Right cardiac atrium (tissue), 5 donors: Measurements from ENCODE around the gene FMO4. TPM values are rescaled to one million over a fixed set of nuclear protein-coding genes. Genes with fewer than 3 reads are reported as not detected.
A peak's percentile ranks its signal among the peaks of the same experiment; 100 is the strongest.
"Not testable (repeated sequence)": the region's sequence is repeated elsewhere in the genome, so short reads cannot be mapped to it uniquely, and the experiment has no call there.

Source experiments
- ATAC-seq, 2 donors: fragments of 200-7000 bp; cut with Tn5 transposase; one replicate each; pipeline versions ENCODE4 v1.8.0 to v1.9.1; 2020; ENCODE audit warnings: moderate library complexity in 2 of 2, mild to moderate bottlenecking in 1 of 2
- DNase-seq, 3 donors: peaks; one replicate each; pipeline ENCODE4 v3.0.0-alpha.2; 2020
- H3K27ac ChIP-seq: one replicate; pipeline ENCODE4 v1.5.1; 2013; ENCODE audit warnings: mild to moderate bottlenecking, low read length, control low read depth, moderate library complexity
- H3K27me3 ChIP-seq: one replicate; pipeline ENCODE4 v1.6.1; 2013; ENCODE audit not compliant: control insufficient read depth, insufficient read depth
- H3K4me1 ChIP-seq: one replicate; pipeline ENCODE4 v1.6.1; 2013; ENCODE audit warnings: low read length; ENCODE audit not compliant: control insufficient read depth, insufficient read depth
- H3K4me3 ChIP-seq: one replicate; pipeline ENCODE4 v1.5.1; 2013; ENCODE audit warnings: low read length, control low read depth
- H3K9me3 ChIP-seq: one replicate; pipeline ENCODE4 v1.6.1; 2013; ENCODE audit warnings: low read length; ENCODE audit not compliant: control insufficient read depth
- WGBS: extraction: QIAGEN DNeasy Blood & Tissue Kit; methylation state at CpG from one replicate; pipeline ENCODE4 v1.1.7; 2013; 5-methylcytosine and 5-hydroxymethylcytosine counted together
- intact Hi-C, 4 donors: fragments of 100-400 bp; cut with DNase I; formaldehyde crosslinking; loops; one replicate each; pipeline versions ENCODE4 v1.11.0 to v1.14.0; 2022 to 2023
- polyA plus RNA-seq: library from polyadenylated mRNA; stranded (reverse); fragments of 200-250 nt; gene quantifications from one replicate; pipeline ENCODE4 v1.2.3, GENCODE V29; 2013
- total RNA-seq, 4 donors: library from RNA; stranded (reverse); fragmentation: NEBNext Ultra II Directional; extraction: Animal tissue kit (Norgen Biotek cat#: 25700); gene quantifications; one replicate each; pipeline ENCODE4 v1.2.1, GENCODE V29; 2021
- donor health status: healthy with polysubstance abuse.
- donor health status: DM: no; HTN: yes; CAD: no.
- donor health status: DM: no; HTN: no; CAD: no.
- donor health status: DM: no; HTN: yes; CAD: no; lungs with severe emphysema.
- donor health status: DM: yes; HTN: yes; CAD: no.

The FMO4 gene
- total and polyA plus RNA-seq, 5 donors: 2.8 to 6.3 (median 4.6) TPM

DNA sequence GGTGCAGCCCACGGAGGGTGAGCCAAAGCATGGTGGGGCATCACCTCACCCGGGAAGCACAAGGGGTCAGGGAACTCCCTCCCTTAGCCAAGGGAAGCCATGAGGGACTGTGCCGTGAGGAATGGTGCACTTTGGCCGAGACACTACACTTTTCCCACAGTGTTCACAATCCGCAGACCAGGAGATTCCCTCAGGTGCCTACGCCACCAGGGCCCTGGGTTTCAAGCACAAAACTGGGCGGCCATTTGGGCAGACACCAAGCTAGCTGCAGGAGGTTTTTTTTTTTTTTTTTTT lies 45.3 kb downstream of the FMO4 start:
- H3K4me3 ChIP-seq, H3K27ac ChIP-seq, H3K27me3 ChIP-seq, intact Hi-C loops, ATAC-seq, H3K9me3 ChIP-seq, DNase-seq, H3K4me1 ChIP-seq: not testable (repeated sequence)
- WGBS: 90% methylated on average over 7 of the region's 7 CpGs

- DNase-seq, H3K9me3 ChIP-seq, ATAC-seq, H3K4me1 ChIP-seq, intact Hi-C loops, H3K27ac ChIP-seq, H3K27me3 ChIP-seq, H3K4me3 ChIP-seq: not testable (repeated sequence)
- 66% methylated on average over 9 of the region's 9 CpGs for WGBS
Measured at GRCh38 chr1:171359731-171360527, 45.9 kb downstream of the FMO4 start.

DNA sequence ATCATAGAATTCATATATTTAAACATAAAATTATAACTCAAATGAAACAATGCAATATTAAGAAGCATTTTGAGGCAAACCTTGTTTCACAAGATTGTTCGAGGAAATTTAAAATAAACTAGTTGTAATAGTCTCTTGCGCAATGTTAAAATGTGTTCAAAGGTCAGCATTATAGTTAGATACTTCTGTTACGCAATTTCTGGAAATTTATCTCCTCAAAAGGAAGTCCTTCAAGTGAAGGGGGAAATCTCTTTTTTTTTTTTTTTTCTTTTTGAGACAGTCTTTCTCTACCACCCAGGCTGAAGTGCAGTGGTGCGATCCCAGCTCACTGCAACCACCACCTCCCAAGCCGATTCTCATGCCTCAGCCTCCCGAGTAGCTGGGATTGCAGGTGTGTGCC lies 52.1 kb downstream of the FMO4 start:
- no peak for ATAC-seq
- intact Hi-C loops: no loop called here
- H3K4me3 ChIP-seq: no peak overlapping the region

DNA sequence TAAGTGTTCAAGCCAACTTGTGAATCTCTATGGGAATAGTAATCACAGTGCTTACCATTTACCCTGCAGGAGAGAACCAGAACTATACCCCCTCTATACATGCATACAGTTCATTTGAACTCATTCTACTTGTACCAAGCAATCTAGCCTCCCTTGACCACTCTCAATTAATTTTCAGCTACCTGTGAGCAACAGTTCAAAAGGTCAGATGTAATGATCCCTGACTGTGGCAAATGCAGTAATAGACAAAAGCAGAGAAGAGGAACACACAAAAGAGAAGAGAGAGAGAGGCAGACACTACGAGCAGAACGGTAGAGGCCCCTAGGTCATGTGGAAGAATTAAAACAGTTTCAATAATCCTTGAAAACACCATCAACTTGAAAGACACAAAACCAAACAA lies 52.8 kb downstream of the FMO4 start:
- Histone ChIP-seq H3K27ac (no peak overlapping the region), H3K4me1 (no peaks in the 10 kb centered on the region), H3K4me3 (no peak overlapping the region), H3K9me3 (no peaks in the 10 kb centered on the region), H3K27me3 (no peaks in the 10 kb centered on the region)
- DNase-seq (no peak), ATAC-seq (no peak)
- intact Hi-C loops: no loop called here
- WGBS: 72% methylated on average over 2 of the region's 2 CpGs

More for the DNA sequence above, 52.1 kb downstream of the FMO4 start:
- no peaks in the 10 kb centered on the region for H3K9me3 ChIP-seq
- no peaks in the 10 kb centered on the region for H3K27me3 ChIP-seq
- H3K4me1 ChIP-seq: no peaks in the 10 kb centered on the region
- DNase-seq: peak in 1 of 3 donors; percentile 36
- WGBS: 84% methylated on average over 6 of the region's 6 CpGs
- no peak overlapping the region for H3K27ac ChIP-seq

GRCh38 chr1:171367436-171367835 lies 53.5 kb downstream of the FMO4 start:
- 91% methylated on average over 1 of the region's 1 CpG for WGBS
- no peak overlapping the region for H3K4me3 ChIP-seq
- intact Hi-C loops: no loop called here
- H3K4me1 ChIP-seq: no peaks in the 10 kb centered on the region
- no peaks in the 10 kb centered on the region for H3K27me3 ChIP-seq
- no peak for DNase-seq
- no peaks in the 10 kb centered on the region for H3K9me3 ChIP-seq
- ATAC-seq: no peak
- no peak overlapping the region for H3K27ac ChIP-seq

DNA sequence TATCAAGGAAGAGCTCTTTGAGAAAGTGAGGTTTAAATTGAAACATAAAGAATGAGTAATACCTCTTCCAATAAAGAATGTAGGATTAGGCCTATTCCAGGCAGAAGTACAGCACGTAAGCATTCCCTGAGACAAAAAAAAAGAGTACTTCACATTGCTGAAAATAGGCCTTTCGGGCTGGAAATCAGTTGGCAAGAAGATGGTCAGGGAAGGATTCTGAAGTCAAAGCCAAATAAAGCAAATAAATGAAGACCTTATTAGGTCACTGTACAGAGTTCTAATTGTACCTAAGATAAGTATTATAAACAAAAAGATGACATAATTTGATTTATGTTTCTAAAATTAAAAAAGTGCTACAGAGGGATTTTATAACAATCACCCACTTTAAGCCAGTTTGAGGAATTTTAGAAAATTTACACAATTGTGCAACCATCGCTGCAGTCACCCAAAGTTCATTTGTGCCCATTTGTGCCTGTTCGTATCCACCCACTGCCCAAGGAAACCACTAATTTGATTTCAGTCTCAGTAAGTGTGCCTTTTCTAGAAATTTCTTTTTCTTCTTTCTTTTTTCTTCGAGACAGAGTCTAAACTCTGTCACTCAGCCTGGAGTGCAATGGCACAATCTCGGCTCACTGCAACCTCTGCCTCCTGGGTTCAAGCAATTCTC lies 58.6 kb downstream of the FMO4 start:
- no peak for DNase-seq
- H3K9me3 ChIP-seq: no peaks in the 10 kb centered on the region
- 71% methylated on average over 6 of the region's 6 CpGs for WGBS
- no peaks in the 10 kb centered on the region for H3K4me1 ChIP-seq
- H3K27ac ChIP-seq: no peak overlapping the region
- H3K27me3 ChIP-seq: no peaks in the 10 kb centered on the region
- H3K4me3 ChIP-seq: no peak overlapping the region
- no peak for ATAC-seq
- intact Hi-C loops: no loop called here

- H3K4me1 ChIP-seq, H3K27me3 ChIP-seq, ATAC-seq, H3K4me3 ChIP-seq, DNase-seq, H3K9me3 ChIP-seq, H3K27ac ChIP-seq, intact Hi-C loops: not testable (repeated sequence)
- 81% methylated on average over 28 of the region's 32 CpGs for WGBS
Measured at GRCh38 chr1:171373357-171374122, 59.6 kb downstream of the FMO4 start.

DNA sequence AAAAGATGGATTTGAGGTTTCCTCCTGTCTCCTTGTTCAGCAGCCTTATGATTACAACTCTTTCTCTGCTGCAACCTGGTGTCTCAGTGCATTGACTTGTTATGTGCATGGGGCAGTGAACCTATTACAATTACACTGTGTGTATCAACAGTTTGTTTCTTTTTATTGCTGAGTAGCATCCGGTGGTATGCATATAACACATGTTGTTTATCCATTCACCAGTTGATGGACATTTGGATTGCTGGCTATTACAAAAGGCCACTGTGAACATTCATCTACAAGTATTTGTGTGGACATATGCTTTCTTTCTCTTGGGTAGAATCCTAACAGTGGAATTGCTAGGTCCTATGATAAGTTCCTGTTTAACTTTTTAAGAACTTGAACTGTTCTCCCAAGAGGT lies 65.9 kb downstream of the FMO4 start:
- intact Hi-C loops: no loop called here
- 77% methylated on average over 1 of the region's 1 CpG for WGBS
- DNase-seq (no peak), ATAC-seq (no peak)
- H3K4me1 ChIP-seq: no peaks in the 10 kb centered on the region
- no peak overlapping the region for H3K27ac ChIP-seq
- no peaks in the 10 kb centered on the region for H3K9me3 ChIP-seq
- no peaks in the 10 kb centered on the region for H3K27me3 ChIP-seq
- no peak overlapping the region for H3K4me3 ChIP-seq

- Histone ChIP-seq H3K27ac (no peak overlapping the region), H3K4me3 (no peak overlapping the region), H3K27me3 (no peaks in the 10 kb centered on the region), H3K9me3 (no peaks in the 10 kb centered on the region), H3K4me1 (no peaks in the 10 kb centered on the region)
- no peak for DNase-seq
- WGBS: 91% methylated on average over 11 of the region's 11 CpGs
- no peak for ATAC-seq
- intact Hi-C loops: no loop called here
Measured at GRCh38 chr1:171381866-171382210, 67.9 kb downstream of the FMO4 start.

GRCh38 chr1:171384496-171384895 lies 70.5 kb downstream of the FMO4 start:
- no peak overlapping the region for H3K4me3 ChIP-seq
- no peak for ATAC-seq
- DNase-seq: no peak
- no peak overlapping the region for H3K27ac ChIP-seq
- H3K4me1 ChIP-seq: no peaks in the 10 kb centered on the region
- no peaks in the 10 kb centered on the region for H3K9me3 ChIP-seq
- no peaks in the 10 kb centered on the region for H3K27me3 ChIP-seq
- intact Hi-C loops: no loop called here
- WGBS: 48% methylated on average over 2 of the region's 2 CpGs

GRCh38 chr1:171389171-171389570 lies 75.2 kb downstream of the FMO4 start:
- Histone ChIP-seq H3K27me3 (no peaks in the 10 kb centered on the region), H3K27ac (no peak overlapping the region), H3K4me3 (no peak overlapping the region), H3K9me3 (no peaks in the 10 kb centered on the region), H3K4me1 (no peaks in the 10 kb centered on the region)
- ATAC-seq (no peak), DNase-seq (no peak)
- WGBS: 87% methylated on average over 3 of the region's 3 CpGs
- intact Hi-C loops: no loop called here
